Measurements from ENCODE around the gene DNAJC17.

- TF ChIP-seq EZH2phosphoT487 (conservative IDR thresholded peaks at IDR 0.05; ENCODE audit: low read length) (no peak), CTCF (IDR thresholded peaks at IDR 0.05; ENCODE audit: insufficient read depth, low read length, poor library complexity, severe bottlenecking) (no peak)
These were observed 63.8 kb downstream of the DNAJC17 start for GRCh38 chr15:40743485-40743901.
